HepG2 (cell line): ENCODE results near the gene APLF. TPM values are rescaled to one million over a fixed set of nuclear protein-coding genes. Genes with fewer than 3 reads are reported as not detected.

Source experiments
- ATAC-seq: fragments of 200-7000 bp; cut with Tn5 transposase; 3 replicates; pipeline ENCODE4 v1.9.1; 2020; ENCODE audit warnings: mild to moderate bottlenecking, moderate library complexity
- BruUV-seq: library from RNA; stranded (reverse); fragments of 400-500 nt; replicated peaks from 2 replicates; lab custom pipeline; 2021; lab: Mats Ljungman, UMichigan
- CTCF ChIA-PET: fragments of 300-600 bp; formaldehyde crosslinking; extraction: SDS; loops from one replicate; lab custom pipeline; 2021; ENCODE audit warnings: low total read pairs, inconsistent platforms, low intra/inter-chr PET ratio; lab: Yijun Ruan, JAX
- POLR2A ChIA-PET: fragments of 350-600 bp; sonication (Branson Sonifier 250); formaldehyde crosslinking; loops from one replicate; lab custom pipeline; 2020; ENCODE audit warnings: antibody characterized with exemption, inconsistent platforms; lab: Yijun Ruan, JAX
- DNase-seq: peaks from one replicate; pipeline ENCODE4 v3.0.0-alpha.2; 2015; ENCODE audit warnings: low spot score
- FAIRE-seq: peaks from 3 replicates; lab custom pipeline; 2011; peaks lifted over from hg19 to GRCh38; lab: Jason Lieb, UNC
- H2AFZ ChIP-seq: one replicate; pipeline ENCODE4 v1.6.1; 2011; ENCODE audit warnings: low read length, inconsistent platforms
- H3K27ac ChIP-seq: fragments of 300-600 bp; 3 replicates; pipeline ENCODE4 v1.8.0; 2011; ENCODE audit warnings: mixed run types, mild to moderate bottlenecking, mixed read lengths, low read length, inconsistent platforms; ENCODE audit not compliant: insufficient read depth; ENCODE audit errors: extremely low read length
- H3K27me3 ChIP-seq, 2 experiments: fragments of 200-600 bp in 1 of 2; 2 replicates in 1 of 2; 3 replicates in 1 of 2; pipeline versions ENCODE4 v1.6.0 to v1.8.0; 2011; ENCODE audit warnings: low read length in 2 of 2, mild to moderate bottlenecking in 2 of 2, moderate library complexity in 2 of 2, inconsistent platforms in 1 of 2; ENCODE audit not compliant: insufficient read depth in 2 of 2, control insufficient read depth in 1 of 2
- H3K36me3 ChIP-seq, 2 experiments: fragments of 200-600 bp in 1 of 2; replicated peaks in 1 of 2; 2 replicates in 1 of 2; 3 replicates in 1 of 2; pipeline versions ENCODE4 v1.5.1 to v1.8.0; 2011; ENCODE audit warnings: low read length in 2 of 2, inconsistent platforms in 1 of 2; ENCODE audit not compliant: insufficient read depth in 2 of 2, control insufficient read depth in 1 of 2
- H3K4me1 ChIP-seq: 2 replicates; pipeline ENCODE4 v1.5.1; 2012; ENCODE audit warnings: low read length, inconsistent platforms; ENCODE audit not compliant: insufficient read depth
- H3K4me2 ChIP-seq: 2 replicates; pipeline ENCODE4 v1.6.0; 2011; ENCODE audit warnings: low read depth, low read length, inconsistent platforms
- H3K4me3 ChIP-seq, 3 experiments: fragments of 200-600 bp in 1 of 3; sonication (generic), shearing (Covaris generic) in 1 of 3; replicated peaks in 1 of 3; 2 replicates each; pipeline ENCODE4 v1.5.1; 2011 to 2016; ENCODE audit warnings: low read length in 3 of 3, inconsistent platforms in 2 of 3, low read depth in 2 of 3, mild to moderate bottlenecking in 2 of 3, control low read depth in 1 of 3, mixed read lengths in 1 of 3; ENCODE audit not compliant: insufficient read depth in 1 of 3
- H3K79me2 ChIP-seq: one replicate; pipeline ENCODE4 v1.6.1; 2011; ENCODE audit warnings: low read length, inconsistent platforms; ENCODE audit not compliant: insufficient read depth
- H3K9ac ChIP-seq: 2 replicates; pipeline ENCODE4 v1.6.0; 2011; ENCODE audit warnings: mild to moderate bottlenecking, low read depth, low read length, inconsistent platforms; ENCODE audit not compliant: insufficient read depth
- H3K9me3 ChIP-seq: 2 replicates; pipeline ENCODE4 v1.5.1; 2012; ENCODE audit warnings: mild to moderate bottlenecking, low read length
- H4K20me1 ChIP-seq: 2 replicates; pipeline ENCODE4 v1.6.0; 2011; ENCODE audit warnings: inconsistent platforms, mild to moderate bottlenecking, low read length, moderate library complexity; ENCODE audit not compliant: insufficient read depth
- AFF4 ChIP-seq: sonication (generic); formaldehyde crosslinking; IDR thresholded peaks from 2 replicates; pipeline ENCODE4 v1.4.0; 2020; ENCODE audit warnings: missing genetic modification reagents
- ARHGAP35 ChIP-seq: sonication (generic); formaldehyde crosslinking; IDR thresholded peaks from 2 replicates; pipeline ENCODE4 v1.9.0; 2022; ENCODE audit warnings: mild to moderate bottlenecking, inconsistent platforms, moderate library complexity, missing genetic modification reagents, borderline replicate concordance
- KAT2B ChIP-seq: fragments of 150-350 bp; IDR thresholded peaks from 2 replicates; pipeline ENCODE4 v1.6.1; 2014; ENCODE audit warnings: low read depth, low read length, borderline replicate concordance
- KDM5A ChIP-seq: fragments of 200-600 bp; sonication (generic); IDR thresholded peaks from 2 replicates; pipeline ENCODE4 v1.7.0; 2018; ENCODE audit warnings: antibody characterized with exemption, mild to moderate bottlenecking, low read length, borderline replicate concordance
- ZNF101 ChIP-seq: sonication (generic); formaldehyde crosslinking; IDR thresholded peaks from 2 replicates; pipeline ENCODE4 v1.4.0; 2020; ENCODE audit warnings: mild to moderate bottlenecking, low read depth, missing genetic modification reagents, borderline replicate concordance
- WGBS: methylation state at CpG from one replicate; pipeline ENCODE4 v1.1.6; 2017; ENCODE audit warnings: low lambda C conversion rate; 5-methylcytosine and 5-hydroxymethylcytosine counted together
- in situ Hi-C: cut with HindIII; loops from 2 replicates; pipeline ENCODE4 v1.10.0; 2017; ENCODE audit warnings: low pct_unique_long_range_greater_than_20kb; ENCODE audit not compliant: extremely low pct_ligation_motif_present
- intact Hi-C: fragments of 100-400 bp; cut with micrococcal nuclease; formaldehyde crosslinking; loops from one replicate; pipeline ENCODE4 v1.10.0; 2022; ENCODE audit not compliant: unreplicated experiment
- polyA plus RNA-seq, 8 experiments: library from polyadenylated mRNA; depleted of rRNA in 3 of 8; stranded (reverse) in 7 of 8; unstranded in 1 of 8; fragments of >200 nt; fragmentation: Illumina TruSeq in 4 of 8; extraction: Trizol in 4 of 8; gene quantifications; 2 replicates each; pipeline versions ENCODE4 v1.2.1 to v1.2.3, GENCODE V29; 2011 to 2016; ENCODE audit warnings: low read depth in 4 of 8, missing spikeins in 1 of 8, mixed read lengths in 1 of 8; ENCODE audit not compliant: insufficient read depth in 1 of 8
- total RNA-seq, 5 experiments: library from RNA; depleted of rRNA; stranded (reverse); fragments of >200 nt; fragmentation: Illumina TruSeq; extraction: Trizol; gene quantifications; 2 replicates each; pipeline ENCODE4 v1.2.3, GENCODE V29; 2016; ENCODE audit warnings: low read depth in 1 of 5

APLF gene
- total and polyA plus RNA-seq, 2 of the 13 experiments (the other 11 are each of a cell fraction or from before 2014, with no cell fraction given) = 0.45 to 2.2 TPM

GRCh38 chr2:68505603-68506159 lies 38.3 kb downstream of the APLF start:
- no peaks in the 10 kb centered on the region for H4K20me1 ChIP-seq
- ATAC-seq (no peak), DNase-seq (no peak)

More at GRCh38 chr2:68505603-68506159, 38.3 kb downstream of the APLF start:
- ChIA-PET CTCF (no interaction called here), POLR2A (interaction anchor here (0.6 kb wide), 1 partner anchor 11 kb away, joined by 3 read pairs; no protein-coding TSS in a partner anchor)
- no peak overlapping the region for H3K4me2 ChIP-seq
- no peaks in the 10 kb centered on the region for H3K79me2 ChIP-seq
- in situ Hi-C loops = no loop called here
- H3K9me3 ChIP-seq = no peaks in the 10 kb centered on the region
- BruUV-seq = no TSS peak
- H2AFZ ChIP-seq = no peak overlapping the region
- H3K4me1 ChIP-seq = no peaks in the 10 kb centered on the region
- H3K27me3 ChIP-seq = no peaks in the 10 kb centered on the region; a peak in 1 of 5 replicates
- intact Hi-C loops = no loop called here
- no peak for FAIRE-seq
- no peak for TF ChIP-seq AFF4
- TF ChIP-seq KDM5A = no peak
- no peak for TF ChIP-seq ARHGAP35 (CRISPR knock-in tag)
- no peak for TF ChIP-seq KAT2B
- no peak for TF ChIP-seq ZNF101 (CRISPR knock-in tag)
- H3K4me3 ChIP-seq = no peak overlapping the region
- no peak overlapping the region for H3K9ac ChIP-seq
- H3K27ac ChIP-seq = no peak overlapping the region
- 85% methylated on average over 2 of the region's 2 CpGs for WGBS
- H3K36me3 ChIP-seq = no peaks in the 10 kb centered on the region
